HEK293T (cell line): Measurements from ENCODE around the gene TIRAP.
"Not testable (repeated sequence)": the region's sequence is repeated elsewhere in the genome, so short reads cannot be mapped to it uniquely, and the experiment has no call there.

ENCODE experiments used
- CTCF ChIA-PET: fragments of 350-600 bp; formaldehyde crosslinking; extraction: SDS; loops from one replicate; lab custom pipeline; 2021; ENCODE audit warnings: antibody characterized with exemption, inconsistent platforms; lab: Yijun Ruan, JAX
- POLR2A ChIA-PET: fragments of 350-600 bp; formaldehyde crosslinking; extraction: SDS; loops from one replicate; lab custom pipeline; 2020; ENCODE audit warnings: antibody characterized with exemption, inconsistent platforms; lab: Yijun Ruan, JAX
- DNase-seq: peaks from one replicate; pipeline ENCODE4 v3.0.0; 2012; ENCODE audit warnings: mixed read lengths; ENCODE audit errors: extremely low spot score
- ARNT ChIP-seq: fragments of 450-650 bp; IDR thresholded peaks from 2 replicates; pipeline ENCODE4 v1.6.1; 2017; ENCODE audit warnings: mild to moderate bottlenecking
- BHLHE40 ChIP-seq: fragments of 450-650 bp; IDR thresholded peaks from 2 replicates; pipeline ENCODE4 v1.6.1; 2016; ENCODE audit warnings: mild to moderate bottlenecking, moderate library complexity, borderline replicate concordance
- CTBP1 ChIP-seq: fragments of 450-650 bp; IDR thresholded peaks from 2 replicates; pipeline ENCODE4 v1.6.1; 2016; ENCODE audit warnings: borderline replicate concordance
- ELF4 ChIP-seq: fragments of 450-650 bp; IDR thresholded peaks from 2 replicates; pipeline ENCODE4 v1.6.1; 2017; ENCODE audit warnings: antibody characterized with exemption
- FOXA1 ChIP-seq: fragments of 450-650 bp; IDR thresholded peaks from 2 replicates; pipeline ENCODE4 v1.6.1; 2016; ENCODE audit warnings: mild to moderate bottlenecking
- FOXK2 ChIP-seq: fragments of 450-650 bp; IDR thresholded peaks from 2 replicates; pipeline ENCODE4 v1.6.1; 2016; ENCODE audit warnings: mild to moderate bottlenecking
- FOXM1 ChIP-seq: fragments of 450-650 bp; IDR thresholded peaks from 2 replicates; pipeline ENCODE4 v1.6.1; 2017; ENCODE audit warnings: mild to moderate bottlenecking, borderline replicate concordance
- HDGF ChIP-seq: fragments of 450-650 bp; IDR thresholded peaks from 2 replicates; pipeline ENCODE4 v1.6.1; 2017; ENCODE audit warnings: antibody characterized with exemption, borderline replicate concordance
- L3MBTL2 ChIP-seq: fragments of 450-650 bp; conservative IDR thresholded peaks from 2 replicates; pipeline ENCODE4 v1.6.1; 2016; ENCODE audit warnings: mild to moderate bottlenecking
- LEF1 ChIP-seq: fragments of 450-650 bp; IDR thresholded peaks from 2 replicates; pipeline ENCODE4 v1.6.1; 2017; ENCODE audit warnings: mild to moderate bottlenecking, borderline replicate concordance
- NFRKB ChIP-seq: fragments of 450-650 bp; IDR thresholded peaks from 2 replicates; pipeline ENCODE4 v1.6.1; 2016; ENCODE audit warnings: mild to moderate bottlenecking, moderate library complexity
- SP1 ChIP-seq: fragments of 450-650 bp; IDR thresholded peaks from 2 replicates; pipeline ENCODE4 v1.6.1; 2017
- SUZ12 ChIP-seq: fragments of 450-650 bp; IDR thresholded peaks from 2 replicates; pipeline ENCODE4 v1.6.1; 2016; ENCODE audit warnings: mild to moderate bottlenecking
- TARDBP ChIP-seq: fragments of 450-650 bp; IDR thresholded peaks from 2 replicates; pipeline ENCODE4 v1.6.1; 2016
- ZNF384 ChIP-seq: fragments of 450-650 bp; IDR thresholded peaks from 2 replicates; pipeline ENCODE4 v1.6.1; 2016
- TF ChIP-seq, protein P1 (sequence below): fragments of 450-650 bp; IDR thresholded peaks from 2 replicates; pipeline ENCODE4 v1.6.1; 2016

Gene TIRAP

DNA sequence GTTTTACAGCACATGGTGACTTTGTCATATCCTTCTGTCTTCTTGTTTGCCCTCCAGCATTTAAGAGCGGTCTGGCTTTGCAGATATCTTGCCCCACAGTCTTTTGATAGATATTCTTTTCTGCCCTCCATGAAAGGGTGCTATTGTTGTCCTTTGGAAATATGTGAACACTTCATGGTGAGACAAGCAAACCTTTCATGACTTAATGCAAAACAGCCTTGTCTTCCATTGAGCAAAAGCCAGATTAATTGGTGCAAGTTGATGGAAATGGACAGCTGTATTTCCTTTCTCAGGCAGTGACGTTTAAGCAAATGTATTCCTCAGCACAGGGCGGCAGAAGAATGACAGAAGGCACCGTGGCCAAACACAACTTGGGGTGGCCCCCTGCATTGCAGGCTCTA is 25.4 kb downstream of the TIRAP start:
- ChIA-PET POLR2A (no interaction called here), CTCF (interaction anchor here (1.3 kb wide), 1 partner anchor 172 kb away, joined by 6 read pairs; no protein-coding TSS in a partner anchor)
- TF ChIP-seq L3MBTL2 (no peak), HDGF (no peak), FOXM1 (no peak), SP1 (no peak), BHLHE40 (no peak), ZNF384 (no peak)
- DNase-seq = no peak

DNA sequence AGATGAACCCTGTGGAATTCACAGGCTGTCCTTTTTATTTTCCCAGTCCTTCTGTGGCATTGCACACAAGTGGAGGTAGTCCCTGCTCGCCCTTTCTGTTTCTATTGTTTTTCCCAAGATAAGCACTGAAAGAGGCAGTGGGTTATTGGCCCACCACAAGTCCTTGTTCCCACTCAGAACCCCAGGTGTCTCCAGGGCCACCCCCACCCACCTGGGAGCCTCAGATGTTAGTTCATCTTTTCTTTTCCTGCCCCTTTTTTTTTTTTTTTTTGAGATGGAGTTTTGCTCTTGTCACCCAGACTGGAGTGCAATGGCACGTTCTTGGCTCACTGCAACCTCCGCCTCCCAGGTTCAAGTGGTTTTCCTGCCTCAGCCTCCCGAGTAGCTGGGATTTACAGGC is 25.9 kb downstream of the TIRAP start:
- CTCF ChIA-PET, POLR2A ChIA-PET, DNase-seq: not testable (repeated sequence)

DNA sequence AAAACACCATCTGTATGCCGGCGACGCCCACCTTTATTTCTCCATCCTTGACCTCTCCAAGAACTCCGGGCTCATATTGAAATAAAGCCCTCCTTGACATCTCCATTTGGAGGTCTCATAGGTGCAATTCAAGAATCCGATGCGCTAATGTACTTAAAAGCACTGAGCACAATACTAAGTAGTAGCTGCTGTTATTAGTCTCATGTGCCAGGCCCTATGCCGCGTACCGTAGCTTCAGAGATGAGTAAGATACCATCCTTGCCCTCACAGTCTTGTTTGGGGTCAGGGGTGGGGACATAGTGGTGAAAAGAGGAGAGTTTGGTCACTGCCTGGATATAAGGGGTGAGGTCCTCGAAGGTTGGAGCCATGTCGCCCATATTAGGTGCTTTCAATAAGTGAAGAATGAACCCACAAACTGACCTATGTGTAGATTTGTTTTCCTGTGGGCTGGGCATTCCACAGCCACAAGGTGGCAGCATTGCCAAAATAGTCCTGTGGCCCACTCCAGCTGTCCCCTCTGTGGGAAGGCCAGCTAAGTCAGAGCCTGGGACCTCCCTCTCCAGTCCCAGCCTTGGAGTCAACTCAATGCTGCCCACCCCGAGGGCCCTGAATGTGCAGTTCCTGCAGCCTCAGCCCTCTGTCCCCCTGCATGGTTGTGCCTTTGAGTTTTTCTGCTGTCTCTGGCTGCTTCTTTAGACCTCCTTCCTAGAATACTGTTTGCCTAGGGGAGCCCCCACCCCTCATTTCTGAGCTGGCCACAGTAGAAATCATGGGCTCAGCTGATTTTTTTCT is 27.5 kb downstream of the TIRAP start:
- TF ChIP-seq SUZ12 = no peak
- no peak for TF ChIP-seq NFRKB
- POLR2A ChIA-PET = no interaction called here
- peak; percentile 79 for DNase-seq
- CTCF ChIA-PET = interaction anchor here (0.8 to 2.4 kb wide), 10 partner anchors 9 to 274 kb away, joined by 3 to 17 read pairs (median 4); no protein-coding TSS in a partner anchor

DNA sequence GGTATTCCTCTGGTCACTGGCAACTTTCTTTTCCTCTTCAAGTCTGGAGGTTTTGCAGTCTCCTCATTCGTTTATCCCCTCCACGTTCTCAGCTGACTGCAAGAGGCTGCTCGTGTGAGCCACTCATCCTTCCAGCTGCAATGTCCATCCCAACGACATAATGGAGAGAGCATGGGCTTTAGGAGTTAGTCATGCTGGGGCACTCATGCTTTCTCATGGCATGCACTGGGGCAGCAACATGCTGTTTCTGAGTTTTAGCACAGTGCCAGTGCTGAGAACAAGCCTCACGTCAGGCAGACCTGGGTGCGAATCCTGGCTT is 28.1 kb downstream of the TIRAP start:
- TF ChIP-seq CTBP1 (no peak), SP1 (no peak), ZNF384 (no peak), FOXM1 (no peak), FOXK2 (no peak), SUZ12 (no peak), NFRKB (no peak), FOXA1 (no peak)
- ChIA-PET POLR2A (no interaction called here), CTCF (interaction anchor here (0.8 to 2.4 kb wide), 8 partner anchors 8 to 273 kb away, joined by 3 to 17 read pairs (median 4); no protein-coding TSS in a partner anchor)
- no peak for DNase-seq

DNA sequence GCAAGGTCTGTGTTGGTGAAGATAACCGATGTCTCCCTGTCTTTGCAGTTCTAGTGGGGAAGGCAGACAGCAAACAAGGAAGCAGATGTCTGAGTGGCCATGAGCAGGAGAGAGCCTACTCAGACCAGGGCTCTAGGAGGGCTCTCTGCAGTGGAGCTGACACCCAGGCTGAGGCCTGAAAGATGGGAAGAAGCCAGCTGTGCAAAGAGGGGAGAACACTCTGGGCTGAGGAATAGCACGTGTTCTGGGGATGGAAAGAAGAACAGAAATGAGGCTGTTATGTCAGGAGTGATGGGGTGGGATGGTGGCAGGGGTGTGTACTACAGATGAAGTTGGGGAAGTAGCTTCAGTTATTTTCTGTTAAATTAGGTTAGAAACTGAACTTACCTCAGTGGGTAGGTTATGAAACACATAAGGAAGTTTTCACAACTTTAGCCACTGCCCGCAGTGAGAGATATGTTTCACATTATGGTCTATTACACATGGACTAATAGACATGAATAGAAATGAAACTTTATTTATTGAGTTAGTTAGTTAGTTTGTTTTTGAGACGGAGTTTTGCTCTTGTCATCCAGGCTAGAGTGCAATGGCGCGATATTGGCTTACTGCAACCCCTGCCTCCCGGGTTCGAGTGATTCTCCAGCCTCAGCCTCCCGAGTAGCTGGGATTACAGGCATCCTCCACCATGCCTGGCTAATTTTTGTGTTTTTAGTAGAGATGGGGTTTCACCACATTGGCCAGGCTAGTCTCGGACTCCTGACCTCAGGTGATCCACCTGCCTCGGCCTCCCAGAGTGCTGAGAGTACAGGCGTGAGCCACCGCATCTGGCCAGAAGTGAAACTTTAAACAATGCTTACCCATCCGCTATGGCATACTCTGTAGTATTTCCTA is 28.8 kb downstream of the TIRAP start:
- TF ChIP-seq, protein P1, sequence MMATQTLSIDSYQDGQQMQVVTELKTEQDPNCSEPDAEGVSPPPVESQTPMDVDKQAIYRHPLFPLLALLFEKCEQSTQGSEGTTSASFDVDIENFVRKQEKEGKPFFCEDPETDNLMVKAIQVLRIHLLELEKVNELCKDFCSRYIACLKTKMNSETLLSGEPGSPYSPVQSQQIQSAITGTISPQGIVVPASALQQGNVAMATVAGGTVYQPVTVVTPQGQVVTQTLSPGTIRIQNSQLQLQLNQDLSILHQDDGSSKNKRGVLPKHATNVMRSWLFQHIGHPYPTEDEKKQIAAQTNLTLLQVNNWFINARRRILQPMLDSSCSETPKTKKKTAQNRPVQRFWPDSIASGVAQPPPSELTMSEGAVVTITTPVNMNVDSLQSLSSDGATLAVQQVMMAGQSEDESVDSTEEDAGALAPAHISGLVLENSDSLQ = no peak
- TF ChIP-seq ZNF384 = no peak
- no peak for TF ChIP-seq FOXA1
- TF ChIP-seq HDGF = no peak
- TF ChIP-seq FOXK2 = no peak
- TF ChIP-seq LEF1 = no peak
- TF ChIP-seq CTBP1 = no peak
- no peak for TF ChIP-seq SUZ12
- no peak for TF ChIP-seq NFRKB
- TF ChIP-seq TARDBP = no peak
- TF ChIP-seq ELF4 = no peak
- no peak for TF ChIP-seq ARNT
- no peak for DNase-seq
- ChIA-PET CTCF (interaction anchor here (0.8 to 2.4 kb wide), 4 partner anchors 7 to 273 kb away, joined by 3 to 17 read pairs (median 6); no protein-coding TSS in a partner anchor), POLR2A (no interaction called here)

DNA sequence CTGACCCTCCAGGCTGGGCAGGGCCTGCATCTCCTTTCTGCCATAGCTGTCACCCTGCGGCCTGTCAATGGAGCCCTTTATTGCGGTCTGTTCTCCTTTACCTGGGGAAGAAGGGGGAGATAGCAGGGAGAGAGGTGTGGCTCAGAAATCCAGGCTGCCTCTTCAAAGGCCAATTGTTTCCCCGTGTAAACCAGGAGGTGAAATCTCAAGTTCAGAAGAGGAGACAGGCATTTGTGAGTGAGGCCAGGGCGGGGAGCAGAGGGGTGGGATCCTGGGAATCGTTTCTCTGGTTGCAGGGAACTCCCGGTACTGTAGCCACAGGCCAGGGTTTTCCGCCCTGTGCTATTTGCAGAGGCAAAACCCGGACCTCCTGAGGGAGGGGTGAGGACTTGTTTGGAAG is 30.1 kb downstream of the TIRAP start:
- CTCF ChIA-PET = no interaction called here

More for the DNA sequence above, 30.1 kb downstream of the TIRAP start:
- POLR2A ChIA-PET = interaction anchor here (0.8 kb wide), 1 partner anchor 9 kb away, joined by 3 read pairs; the partner anchor contains the start of gene DCPS
- TF ChIP-seq SUZ12 = no peak
- TF ChIP-seq HDGF = no peak
- TF ChIP-seq LEF1 = no peak
- TF ChIP-seq NFRKB = no peak
- TF ChIP-seq, protein P1 = no peak
- no peak for TF ChIP-seq CTBP1
- no peak for TF ChIP-seq BHLHE40
- TF ChIP-seq FOXM1 = no peak
- TF ChIP-seq FOXK2 = no peak
- TF ChIP-seq ARNT = no peak
- no peak for TF ChIP-seq ELF4
- no peak for TF ChIP-seq SP1
- no peak for TF ChIP-seq TARDBP
- no peak for TF ChIP-seq ZNF384
- TF ChIP-seq L3MBTL2 = no peak
- TF ChIP-seq FOXA1 = no peak
- DNase-seq = no peak
